ENCODE measurements around the gene AFF3. TPM values are rescaled to one million over a fixed set of nuclear protein-coding genes. Genes with fewer than 3 reads are reported as not detected.

Gene AFF3
- total and polyA plus RNA-seq, 2 of the 13 experiments (the other 11 are each of a cell fraction or from before 2014, with no cell fraction given): not detected

DNA sequence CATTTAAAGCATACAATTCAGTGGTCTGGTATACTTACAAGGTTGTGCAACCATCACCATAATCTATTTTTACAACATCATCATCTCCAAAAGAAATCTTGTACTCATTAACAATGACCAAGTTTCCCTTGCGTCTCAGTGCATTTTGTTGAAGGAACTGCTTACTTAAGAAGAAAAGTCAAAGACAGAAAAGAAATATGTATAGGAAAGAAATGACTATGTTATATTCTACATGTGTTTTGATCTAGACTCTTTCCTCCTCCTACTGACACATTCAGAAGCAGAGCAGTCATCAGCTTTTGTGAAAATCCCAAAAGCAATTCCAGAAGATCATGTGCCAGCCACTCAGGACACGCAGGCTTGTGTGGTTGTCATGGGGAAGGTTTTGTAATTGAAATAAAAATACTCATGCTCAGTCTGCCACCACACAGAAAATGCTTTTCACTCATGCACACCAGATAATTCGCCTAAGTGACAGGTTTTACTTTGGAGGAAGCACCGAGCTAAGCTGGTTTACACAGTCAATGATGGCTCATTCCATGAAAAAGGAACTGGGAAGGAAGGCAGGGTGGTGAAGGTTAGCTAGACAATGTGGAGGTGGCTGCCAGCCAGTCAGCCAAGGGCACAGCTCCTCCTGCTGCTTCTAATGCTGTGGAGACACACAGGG, 494.1 kb downstream of the AFF3 start:
- POLR2A ChIA-PET: no interaction called here
- 9% methylated on average over 4 of the region's 4 CpGs for WGBS (ENCODE audit: low lambda C conversion rate)

DNA sequence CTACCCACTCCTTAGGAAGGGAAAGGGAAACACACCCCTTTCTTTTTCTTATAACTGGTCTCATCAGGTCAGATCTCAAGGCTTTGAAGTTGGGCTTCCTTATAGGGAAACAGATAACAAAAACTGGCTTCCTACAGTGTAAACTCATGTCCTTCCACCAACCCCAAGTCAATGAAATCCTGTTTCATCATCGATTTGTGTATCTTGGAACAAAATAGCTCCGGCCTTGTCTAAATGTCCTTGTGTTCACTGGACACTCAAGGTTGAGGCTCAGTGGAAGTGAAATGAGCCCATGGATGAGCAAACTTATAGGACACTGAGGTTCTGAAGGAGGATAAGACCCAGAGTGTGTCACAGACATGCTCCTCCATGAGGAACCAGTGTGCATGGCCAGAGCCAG, 496.4 kb downstream of the AFF3 start:
- Histone ChIP-seq H3K9me3 (ENCODE audit: low read length) (no peaks in the 10 kb centered on the region), H3K27me3 (ENCODE audit: control insufficient read depth in 1 of 2, insufficient read depth in 2 of 2, low read length in 2 of 2) (no peaks in the 10 kb centered on the region), H3K4me1 (ENCODE audit: insufficient read depth, low read length) (no peaks in the 10 kb centered on the region), H4K20me1 (ENCODE audit: insufficient read depth, low read length) (no peaks in the 10 kb centered on the region), H2AFZ (ENCODE audit: low read length) (no peak overlapping the region), H3K4me3 (replicated peaks in 1 of 3; ENCODE audit: insufficient read depth in 1 of 3, low read depth in 2 of 3, low read length in 3 of 3) (no peak overlapping the region), H3K9ac (ENCODE audit: insufficient read depth, low read depth, low read length) (no peak overlapping the region), H3K79me2 (ENCODE audit: insufficient read depth, low read length) (no peaks in the 10 kb centered on the region), H3K27ac (ENCODE audit: extremely low read length, insufficient read depth, low read length) (no peak overlapping the region), H3K36me3 (replicated peaks in 1 of 2; ENCODE audit: control insufficient read depth in 1 of 2, insufficient read depth in 2 of 2, low read length in 2 of 2) (no peaks in the 10 kb centered on the region), H3K4me2 (ENCODE audit: low read depth, low read length) (no peak overlapping the region)
- BruUV-seq (replicated peaks): no TSS peak
- POLR2A ChIA-PET: no interaction called here
- FAIRE-seq (no peak), DNase-seq (ENCODE audit: low spot score) (no peak), ATAC-seq (no peak)
- intact Hi-C loops (cut with micrococcal nuclease; ENCODE audit: unreplicated experiment): no loop called here
- in situ Hi-C loops (cut with HindIII; ENCODE audit: extremely low pct_ligation_motif_present, low pct_unique_long_range_greater_than_20kb): no loop called here
- 5% methylated on average over 2 of the region's 2 CpGs for WGBS (ENCODE audit: low lambda C conversion rate)
- CTCF ChIA-PET (ENCODE audit: low intra/inter-chr PET ratio, low total read pairs): no interaction called here
- no peak for TF ChIP-seq KAT7 (CRISPR knock-in tag; IDR thresholded peaks at IDR 0.05; ENCODE audit: borderline replicate concordance)
- no peak for TF ChIP-seq ARNTL (CRISPR knock-in tag; IDR thresholded peaks at IDR 0.05)
- TF ChIP-seq ZZZ3 (CRISPR knock-in tag; IDR thresholded peaks at IDR 0.05; ENCODE audit: borderline replicate concordance): no peak
- no peak for TF ChIP-seq U2AF1 (optimal IDR thresholded peaks at IDR 0.05; ENCODE audit: low read depth, low read length)
- no peak for TF ChIP-seq ZNF549 (CRISPR knock-in tag; IDR thresholded peaks at IDR 0.05)
- TF ChIP-seq NFATC3 (CRISPR knock-in tag; IDR thresholded peaks at IDR 0.05): no peak
- no peak for TF ChIP-seq NR2F6 (IDR thresholded peaks at IDR 0.05)
- no peak for TF ChIP-seq NR2F6 (CRISPR knock-in tag; IDR thresholded peaks at IDR 0.05)
- no peak for TF ChIP-seq ZFAT (CRISPR knock-in tag; conservative IDR thresholded peaks at IDR 0.05)
- no peak for TF ChIP-seq ZNF430 (CRISPR knock-in tag; IDR thresholded peaks at IDR 0.05)
- no peak for TF ChIP-seq RFX3 (CRISPR knock-in tag; IDR thresholded peaks at IDR 0.05)
- TF ChIP-seq ZNF180 (CRISPR knock-in tag; IDR thresholded peaks at IDR 0.05; ENCODE audit: borderline replicate concordance, low read depth): no peak
- TF ChIP-seq, protein P1, sequence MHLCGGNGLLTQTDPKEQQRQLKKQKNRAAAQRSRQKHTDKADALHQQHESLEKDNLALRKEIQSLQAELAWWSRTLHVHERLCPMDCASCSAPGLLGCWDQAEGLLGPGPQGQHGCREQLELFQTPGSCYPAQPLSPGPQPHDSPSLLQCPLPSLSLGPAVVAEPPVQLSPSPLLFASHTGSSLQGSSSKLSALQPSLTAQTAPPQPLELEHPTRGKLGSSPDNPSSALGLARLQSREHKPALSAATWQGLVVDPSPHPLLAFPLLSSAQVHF (CRISPR knock-in tag; IDR thresholded peaks at IDR 0.05): no peak
- TF ChIP-seq TBX3 (IDR thresholded peaks at IDR 0.05; ENCODE audit: borderline replicate concordance): no peak

More for the DNA sequence above, 494.1 kb downstream of the AFF3 start:
- Histone ChIP-seq H2AFZ (ENCODE audit: low read length) (no peak overlapping the region), H3K4me2 (ENCODE audit: low read depth, low read length) (no peak overlapping the region), H3K27ac (ENCODE audit: extremely low read length, insufficient read depth, low read length) (no peak overlapping the region), H3K4me1 (ENCODE audit: insufficient read depth, low read length) (no peaks in the 10 kb centered on the region), H3K36me3 (replicated peaks in 1 of 2; ENCODE audit: control insufficient read depth in 1 of 2, insufficient read depth in 2 of 2, low read length in 2 of 2) (no peaks in the 10 kb centered on the region), H3K79me2 (ENCODE audit: insufficient read depth, low read length) (no peaks in the 10 kb centered on the region), H4K20me1 (ENCODE audit: insufficient read depth, low read length) (no peaks in the 10 kb centered on the region), H3K9ac (ENCODE audit: insufficient read depth, low read depth, low read length) (no peak overlapping the region), H3K9me3 (ENCODE audit: low read length) (no peaks in the 10 kb centered on the region), H3K4me3 (replicated peaks in 1 of 3; ENCODE audit: insufficient read depth in 1 of 3, low read depth in 2 of 3, low read length in 3 of 3) (no peak overlapping the region), H3K27me3 (ENCODE audit: control insufficient read depth in 1 of 2, insufficient read depth in 2 of 2, low read length in 2 of 2) (peaks cover 0 to 5% of the 10 kb centered on the region in 2 experiments; a peak in 1 of 5 replicates)
- DNase-seq (ENCODE audit: low spot score) (no peak), FAIRE-seq (no peak), ATAC-seq (no peak)
- CTCF ChIA-PET (ENCODE audit: low intra/inter-chr PET ratio, low total read pairs): no interaction called here
- TF ChIP-seq ZNF138 (CRISPR knock-in tag; IDR thresholded peaks at IDR 0.05; ENCODE audit: low read depth): no peak
- TF ChIP-seq SATB2 (CRISPR knock-in tag; IDR thresholded peaks at IDR 0.05): no peak
- TF ChIP-seq KLF11 (CRISPR knock-in tag; IDR thresholded peaks at IDR 0.05): no peak
- no peak for TF ChIP-seq ZNF282 (IDR thresholded peaks at IDR 0.05; ENCODE audit: partially characterized antibody)
- no peak for TF ChIP-seq FIP1L1 (IDR thresholded peaks at IDR 0.05; ENCODE audit: borderline replicate concordance, insufficient read depth, low read depth, low read length)
- TF ChIP-seq, protein P2, sequence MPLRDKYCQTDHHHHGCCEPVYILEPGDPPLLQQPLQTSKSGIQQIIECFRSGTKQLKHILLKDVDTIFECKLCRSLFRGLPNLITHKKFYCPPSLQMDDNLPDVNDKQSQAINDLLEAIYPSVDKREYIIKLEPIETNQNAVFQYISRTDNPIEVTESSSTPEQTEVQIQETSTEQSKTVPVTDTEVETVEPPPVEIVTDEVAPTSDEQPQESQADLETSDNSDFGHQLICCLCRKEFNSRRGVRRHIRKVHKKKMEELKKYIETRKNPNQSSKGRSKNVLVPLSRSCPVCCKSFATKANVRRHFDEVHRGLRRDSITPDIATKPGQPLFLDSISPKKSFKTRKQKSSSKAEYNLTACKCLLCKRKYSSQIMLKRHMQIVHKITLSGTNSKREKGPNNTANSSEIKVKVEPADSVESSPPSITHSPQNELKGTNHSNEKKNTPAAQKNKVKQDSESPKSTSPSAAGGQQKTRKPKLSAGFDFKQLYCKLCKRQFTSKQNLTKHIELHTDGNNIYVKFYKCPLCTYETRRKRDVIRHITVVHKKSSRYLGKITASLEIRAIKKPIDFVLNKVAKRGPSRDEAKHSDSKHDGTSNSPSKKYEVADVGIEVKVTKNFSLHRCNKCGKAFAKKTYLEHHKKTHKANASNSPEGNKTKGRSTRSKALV (CRISPR knock-in tag; IDR thresholded peaks at IDR 0.05): no peak
- no peak for TF ChIP-seq KMT2A (CRISPR knock-in tag; IDR thresholded peaks at IDR 0.05)
- TF ChIP-seq PHF20 (CRISPR knock-in tag; IDR thresholded peaks at IDR 0.05): no peak
- no peak for TF ChIP-seq ZNF20 (CRISPR knock-in tag; IDR thresholded peaks at IDR 0.05)
- in situ Hi-C loops (cut with HindIII; ENCODE audit: extremely low pct_ligation_motif_present, low pct_unique_long_range_greater_than_20kb) (no loop called here), intact Hi-C loops (cut with micrococcal nuclease; ENCODE audit: unreplicated experiment) (no loop called here)
- BruUV-seq (replicated peaks): no TSS peak

Measured in HepG2 (cell line).